ENCODE measurements around the gene GADD45A. TPM values are rescaled to one million over a fixed set of nuclear protein-coding genes. Genes with fewer than 3 reads are reported as not detected.

The GADD45A gene
- total RNA-seq, 1 donor from 2014 or later: 28.6 TPM

- H3K27me3 ChIP-seq: no peaks in the 10 kb centered on the region
- H3K27me3 Mint-ChIP-seq (ENCODE audit: insufficient read depth, low read depth): peaks cover 10% of the 10 kb centered on the region
- no peak for DNase-seq (ENCODE audit: low spot score)
- peaks cover 37% of the 10 kb centered on the region for H4K20me1 ChIP-seq (ENCODE audit: low read depth)
- TF ChIP-seq EZH2 (IDR thresholded peaks at IDR 0.05): no peak
- no peak for TF ChIP-seq CTCF (IDR thresholded peaks at IDR 0.05)
- peak overlapping the region; percentile 91 for H3K4me3 ChIP-seq
- H3K9ac ChIP-seq: no peak overlapping the region
- peak overlapping the region; percentile 20 for H3K4me3 Mint-ChIP-seq
- H3K4me1 ChIP-seq: peaks cover 22% of the 10 kb centered on the region
- peaks cover 33% of the 10 kb centered on the region for H3K79me2 ChIP-seq (ENCODE audit: low read depth)
- no peak overlapping the region for H3K27ac Mint-ChIP-seq
- H3F3A ChIP-seq (ENCODE audit: low read depth): peaks cover 33% of the 10 kb centered on the region
- peaks cover 5% of the 10 kb centered on the region for H3K36me3 Mint-ChIP-seq
- no peak overlapping the region for H2AFZ ChIP-seq (replicated peaks)
- peak overlapping the region; percentile 98 for H3K4me2 ChIP-seq
- no peak overlapping the region for H3K27ac ChIP-seq
- H3K4me1 Mint-ChIP-seq: peaks cover 34% of the 10 kb centered on the region
- H3K9me3 Mint-ChIP-seq: no peaks in the 10 kb centered on the region
- peaks cover 8% of the 10 kb centered on the region for H3K36me3 ChIP-seq
- H3K9me3 ChIP-seq (ENCODE audit: low read depth): no peaks in the 10 kb centered on the region
Measured at GRCh38 chr1:67687649-67688048, 2.6 kb downstream of the GADD45A start.

GRCh38 chr1:67688526-67689219 lies 3.7 kb downstream of the GADD45A start:
- Histone ChIP-seq H3K4me2 (peak overlapping the region; percentile 98), H3K9ac (no peak overlapping the region)
- DNase-seq (ENCODE audit: low spot score): peak; percentile 41

GRCh38 chr1:67689267-67690017 lies 4.4 kb downstream of the GADD45A start:
- H4K20me1 ChIP-seq (ENCODE audit: low read depth): peaks cover 37% of the 10 kb centered on the region
- peaks cover 29% of the 10 kb centered on the region for H3K4me1 Mint-ChIP-seq
- peaks cover 33% of the 10 kb centered on the region for H3K79me2 ChIP-seq (ENCODE audit: low read depth)
- H3K4me1 ChIP-seq: peaks cover 22% of the 10 kb centered on the region
- no peaks in the 10 kb centered on the region for H3K9me3 ChIP-seq (ENCODE audit: low read depth)
- H3F3A ChIP-seq (ENCODE audit: low read depth): peaks cover 38% of the 10 kb centered on the region
- H3K9ac ChIP-seq: no peak overlapping the region
- H3K27ac ChIP-seq: no peak overlapping the region
- H3K27me3 ChIP-seq: no peaks in the 10 kb centered on the region
- peaks cover 7% of the 10 kb centered on the region for H3K27me3 Mint-ChIP-seq (ENCODE audit: insufficient read depth, low read depth)
- H3K27ac Mint-ChIP-seq: no peak overlapping the region
- H3K36me3 Mint-ChIP-seq: peaks cover 5% of the 10 kb centered on the region
- no peak overlapping the region for H2AFZ ChIP-seq (replicated peaks)
- no peak for TF ChIP-seq EZH2phosphoT487 (IDR thresholded peaks at IDR 0.05)
- no peak for TF ChIP-seq CTCF (IDR thresholded peaks at IDR 0.05)
- no peak for TF ChIP-seq EZH2 (IDR thresholded peaks at IDR 0.05)
- peaks cover 8% of the 10 kb centered on the region for H3K36me3 ChIP-seq
- no peak overlapping the region for H3K4me3 ChIP-seq
- H3K4me2 ChIP-seq: peak overlapping the region; percentile 98
- H3K4me3 Mint-ChIP-seq: no peak overlapping the region
- DNase-seq (ENCODE audit: low spot score): no peak
- H3K9me3 Mint-ChIP-seq: no peaks in the 10 kb centered on the region

More at GRCh38 chr1:67688526-67689219, 3.7 kb downstream of the GADD45A start:
- Histone ChIP-seq H3K27ac (peak overlapping the region; percentile 51), H3K36me3 (peaks cover 8% of the 10 kb centered on the region), H3F3A (ENCODE audit: low read depth) (peaks cover 33% of the 10 kb centered on the region), H3K9me3 (ENCODE audit: low read depth) (no peaks in the 10 kb centered on the region), H2AFZ (replicated peaks) (no peak overlapping the region), H4K20me1 (ENCODE audit: low read depth) (peaks cover 37% of the 10 kb centered on the region), H3K79me2 (ENCODE audit: low read depth) (peaks cover 33% of the 10 kb centered on the region), H3K4me1 (peaks cover 22% of the 10 kb centered on the region), H3K27me3 (no peaks in the 10 kb centered on the region), H3K4me3 (no peak overlapping the region)
- H3K4me3 Mint-ChIP-seq: no peak overlapping the region
- TF ChIP-seq EZH2 (IDR thresholded peaks at IDR 0.05) (no peak), EZH2phosphoT487 (IDR thresholded peaks at IDR 0.05) (no peak), CTCF (IDR thresholded peaks at IDR 0.05) (no peak)
- H3K9me3 Mint-ChIP-seq: no peaks in the 10 kb centered on the region
- H3K36me3 Mint-ChIP-seq: peaks cover 5% of the 10 kb centered on the region
- no peak overlapping the region for H3K27ac Mint-ChIP-seq
- peaks cover 10% of the 10 kb centered on the region for H3K27me3 Mint-ChIP-seq (ENCODE audit: insufficient read depth, low read depth)
- peaks cover 34% of the 10 kb centered on the region for H3K4me1 Mint-ChIP-seq
